SK-N-SH treated with all-trans-retinoic acid at 6 μM for 48 hours (cell line): ENCODE data around the gene UNC5C.

Experiments
- ARNTL ChIP-seq: fragments of 450-650 bp; formaldehyde crosslinking; IDR thresholded peaks from 2 replicates; pipeline ENCODE4 v1.5.0; 2020; ENCODE audit warnings: low read depth, mild to moderate bottlenecking, moderate library complexity, borderline replicate concordance
- BACH2 ChIP-seq: fragments of 250-450 bp; sonication (Bioruptor Pico); IDR thresholded peaks from 2 replicates; pipeline ENCODE4 v1.9.0; 2021; ENCODE audit warnings: mild to moderate bottlenecking, borderline replicate concordance
- CSDC2 ChIP-seq: fragments of 250-450 bp; sonication (Bioruptor Pico); IDR thresholded peaks from 2 replicates; pipeline ENCODE4 v1.5.0; 2020; ENCODE audit warnings: mild to moderate bottlenecking, moderate library complexity
- ISL1 ChIP-seq: fragments of 250-450 bp; sonication (Bioruptor Pico); IDR thresholded peaks from 2 replicates; pipeline ENCODE4 v2.1.2; 2022; ENCODE audit warnings: mild to moderate bottlenecking, moderate library complexity
- RARB ChIP-seq: fragments of 250-450 bp; sonication (Bioruptor Pico); IDR thresholded peaks from 2 replicates; pipeline ENCODE4 v1.8.0; 2021; ENCODE audit warnings: mild to moderate bottlenecking, moderate library complexity
- TCF4 ChIP-seq: fragments of 250-450 bp; sonication (Bioruptor Pico); IDR thresholded peaks from 2 replicates; pipeline ENCODE4 v1.8.0; 2021; ENCODE audit warnings: mild to moderate bottlenecking, moderate library complexity, borderline replicate concordance
- ZC3H10 ChIP-seq: fragments of 250-450 bp; sonication (Bioruptor Pico); IDR thresholded peaks from 2 replicates; pipeline ENCODE4 v1.5.1; 2021; ENCODE audit warnings: mild to moderate bottlenecking, moderate library complexity
- ZFP3 ChIP-seq: fragments of 250-450 bp; sonication (Bioruptor Pico); IDR thresholded peaks from 2 replicates; pipeline ENCODE4 v1.5.0; 2020; ENCODE audit warnings: mild to moderate bottlenecking, moderate library complexity
- ZFP30 ChIP-seq: fragments of 450-650 bp; formaldehyde crosslinking; IDR thresholded peaks from 2 replicates; pipeline ENCODE4 v1.5.0; 2022; ENCODE audit warnings: mild to moderate bottlenecking, moderate library complexity
- ZNF565 ChIP-seq: fragments of 450-650 bp; formaldehyde crosslinking; conservative IDR thresholded peaks from 2 replicates; pipeline ENCODE4 v1.5.0; 2020; ENCODE audit warnings: low read depth, mild to moderate bottlenecking, moderate library complexity
- TF ChIP-seq, protein P1 (sequence below): fragments of 250-450 bp; sonication (Bioruptor Pico); IDR thresholded peaks from 2 replicates; pipeline ENCODE4 v1.8.0; 2020; ENCODE audit warnings: mild to moderate bottlenecking, moderate library complexity, borderline replicate concordance
- TF ChIP-seq, protein P2 (sequence below): fragments of 250-450 bp; sonication (Bioruptor Pico); IDR thresholded peaks from 2 replicates; pipeline ENCODE4 v1.5.1; 2021; ENCODE audit warnings: mild to moderate bottlenecking, moderate library complexity
- TF ChIP-seq, protein P3 (sequence below): fragments of 250-450 bp; sonication (Bioruptor Pico); IDR thresholded peaks from 2 replicates; pipeline ENCODE4 v1.8.0; 2021; ENCODE audit warnings: low read depth, mild to moderate bottlenecking, moderate library complexity, borderline replicate concordance
- TF ChIP-seq, protein P4 (sequence below): fragments of 250-450 bp; sonication (Bioruptor Pico); IDR thresholded peaks from 2 replicates; pipeline ENCODE4 v1.5.1; 2020; ENCODE audit warnings: low read depth, mild to moderate bottlenecking, moderate library complexity

DNA sequence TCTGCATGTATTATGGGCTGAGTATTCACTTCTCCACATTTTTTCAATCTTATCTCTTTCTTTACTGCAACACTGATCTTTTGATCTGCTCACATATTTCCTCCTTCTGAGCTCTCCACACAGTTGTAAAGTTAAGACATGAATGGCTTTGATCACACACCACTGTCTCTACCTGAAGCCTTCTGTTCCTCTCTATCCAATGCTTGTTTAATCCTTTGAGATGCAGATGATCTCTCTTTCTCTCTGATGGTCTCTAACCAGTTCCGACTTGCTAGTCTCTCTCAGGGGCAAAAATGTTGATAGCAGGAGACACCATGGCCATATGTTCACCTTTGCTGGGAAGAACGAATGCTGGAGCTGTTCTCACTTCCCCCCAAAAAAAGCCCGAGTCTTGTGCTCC is 162.4 kb downstream of the UNC5C start:
- TF ChIP-seq, protein P1, sequence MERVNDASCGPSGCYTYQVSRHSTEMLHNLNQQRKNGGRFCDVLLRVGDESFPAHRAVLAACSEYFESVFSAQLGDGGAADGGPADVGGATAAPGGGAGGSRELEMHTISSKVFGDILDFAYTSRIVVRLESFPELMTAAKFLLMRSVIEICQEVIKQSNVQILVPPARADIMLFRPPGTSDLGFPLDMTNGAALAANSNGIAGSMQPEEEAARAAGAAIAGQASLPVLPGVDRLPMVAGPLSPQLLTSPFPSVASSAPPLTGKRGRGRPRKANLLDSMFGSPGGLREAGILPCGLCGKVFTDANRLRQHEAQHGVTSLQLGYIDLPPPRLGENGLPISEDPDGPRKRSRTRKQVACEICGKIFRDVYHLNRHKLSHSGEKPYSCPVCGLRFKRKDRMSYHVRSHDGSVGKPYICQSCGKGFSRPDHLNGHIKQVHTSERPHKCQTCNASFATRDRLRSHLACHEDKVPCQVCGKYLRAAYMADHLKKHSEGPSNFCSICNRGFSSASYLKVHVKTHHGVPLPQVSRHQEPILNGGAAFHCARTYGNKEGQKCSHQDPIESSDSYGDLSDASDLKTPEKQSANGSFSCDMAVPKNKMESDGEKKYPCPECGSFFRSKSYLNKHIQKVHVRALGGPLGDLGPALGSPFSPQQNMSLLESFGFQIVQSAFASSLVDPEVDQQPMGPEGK (CRISPR knock-in tag) = no peak
- no peak for TF ChIP-seq ZC3H10 (CRISPR knock-in tag)
- no peak for TF ChIP-seq ZNF565
- TF ChIP-seq BACH2 (CRISPR knock-in tag) = no peak
- TF ChIP-seq ZFP3 (CRISPR knock-in tag) = no peak
- no peak for TF ChIP-seq ARNTL (CRISPR knock-in tag)
- TF ChIP-seq ISL1 (CRISPR knock-in tag) = no peak
- no peak for TF ChIP-seq TCF4 (CRISPR knock-in tag)
- no peak for TF ChIP-seq RARB (CRISPR knock-in tag)
- TF ChIP-seq, protein P2, sequence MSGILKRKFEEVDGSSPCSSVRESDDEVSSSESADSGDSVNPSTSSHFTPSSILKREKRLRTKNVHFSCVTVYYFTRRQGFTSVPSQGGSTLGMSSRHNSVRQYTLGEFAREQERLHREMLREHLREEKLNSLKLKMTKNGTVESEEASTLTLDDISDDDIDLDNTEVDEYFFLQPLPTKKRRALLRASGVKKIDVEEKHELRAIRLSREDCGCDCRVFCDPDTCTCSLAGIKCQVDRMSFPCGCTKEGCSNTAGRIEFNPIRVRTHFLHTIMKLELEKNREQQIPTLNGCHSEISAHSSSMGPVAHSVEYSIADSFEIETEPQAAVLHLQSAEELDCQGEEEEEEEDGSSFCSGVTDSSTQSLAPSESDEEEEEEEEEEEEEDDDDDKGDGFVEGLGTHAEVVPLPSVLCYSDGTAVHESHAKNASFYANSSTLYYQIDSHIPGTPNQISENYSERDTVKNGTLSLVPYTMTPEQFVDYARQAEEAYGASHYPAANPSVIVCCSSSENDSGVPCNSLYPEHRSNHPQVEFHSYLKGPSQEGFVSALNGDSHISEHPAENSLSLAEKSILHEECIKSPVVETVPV (CRISPR knock-in tag) = no peak
- no peak for TF ChIP-seq CSDC2 (CRISPR knock-in tag)
- TF ChIP-seq, protein P3, sequence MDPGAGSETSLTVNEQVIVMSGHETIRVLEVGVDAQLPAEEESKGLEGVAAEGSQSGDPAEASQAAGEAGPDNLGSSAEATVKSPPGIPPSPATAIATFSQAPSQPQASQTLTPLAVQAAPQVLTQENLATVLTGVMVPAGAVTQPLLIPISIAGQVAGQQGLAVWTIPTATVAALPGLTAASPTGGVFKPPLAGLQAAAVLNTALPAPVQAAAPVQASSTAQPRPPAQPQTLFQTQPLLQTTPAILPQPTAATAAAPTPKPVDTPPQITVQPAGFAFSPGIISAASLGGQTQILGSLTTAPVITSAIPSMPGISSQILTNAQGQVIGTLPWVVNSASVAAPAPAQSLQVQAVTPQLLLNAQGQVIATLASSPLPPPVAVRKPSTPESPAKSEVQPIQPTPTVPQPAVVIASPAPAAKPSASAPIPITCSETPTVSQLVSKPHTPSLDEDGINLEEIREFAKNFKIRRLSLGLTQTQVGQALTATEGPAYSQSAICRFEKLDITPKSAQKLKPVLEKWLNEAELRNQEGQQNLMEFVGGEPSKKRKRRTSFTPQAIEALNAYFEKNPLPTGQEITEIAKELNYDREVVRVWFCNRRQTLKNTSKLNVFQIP (CRISPR knock-in tag) = no peak
- TF ChIP-seq ZFP30 (CRISPR knock-in tag) = no peak
- TF ChIP-seq, protein P4, sequence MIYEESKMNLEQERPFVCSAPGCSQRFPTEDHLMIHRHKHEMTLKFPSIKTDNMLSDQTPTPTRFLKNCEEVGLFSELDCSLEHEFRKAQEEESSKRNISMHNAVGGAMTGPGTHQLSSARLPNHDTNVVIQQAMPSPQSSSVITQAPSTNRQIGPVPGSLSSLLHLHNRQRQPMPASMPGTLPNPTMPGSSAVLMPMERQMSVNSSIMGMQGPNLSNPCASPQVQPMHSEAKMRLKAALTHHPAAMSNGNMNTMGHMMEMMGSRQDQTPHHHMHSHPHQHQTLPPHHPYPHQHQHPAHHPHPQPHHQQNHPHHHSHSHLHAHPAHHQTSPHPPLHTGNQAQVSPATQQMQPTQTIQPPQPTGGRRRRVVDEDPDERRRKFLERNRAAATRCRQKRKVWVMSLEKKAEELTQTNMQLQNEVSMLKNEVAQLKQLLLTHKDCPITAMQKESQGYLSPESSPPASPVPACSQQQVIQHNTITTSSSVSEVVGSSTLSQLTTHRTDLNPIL = no peak
